NCI-H187 treated with DMSO at 0.1 percent for 48 hours (cell line): ENCODE results near the gene EYA2.

Experiments
- DNase-seq: peaks from one replicate; lab custom pipeline; 2025; lab: John Stamatoyannopoulos, UW

Gene EYA2

GRCh38 chr20:46979603-46980241 is 85.1 kb downstream of the EYA2 start:
- DNase-seq = no peak

DNA sequence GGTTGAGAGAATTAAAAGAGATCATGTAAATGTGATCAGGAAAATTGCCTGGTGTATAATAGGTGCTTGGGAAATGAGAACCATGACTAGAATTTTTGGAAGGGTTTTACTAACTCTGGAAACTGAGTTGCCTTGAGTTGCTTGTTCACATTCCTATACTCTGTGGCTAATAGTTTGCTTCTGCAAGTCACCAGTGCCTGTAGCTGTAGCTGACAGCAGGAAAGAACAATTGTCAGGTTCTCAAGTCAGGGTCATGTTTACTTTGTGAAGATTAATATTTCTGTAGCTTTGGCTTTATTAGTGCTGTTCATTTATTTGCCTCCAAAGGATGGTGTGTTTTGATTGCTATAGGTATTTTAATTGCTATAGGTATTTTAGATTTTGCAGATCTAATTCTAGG is 86.5 kb downstream of the EYA2 start:
- DNase-seq = no peak

DNA sequence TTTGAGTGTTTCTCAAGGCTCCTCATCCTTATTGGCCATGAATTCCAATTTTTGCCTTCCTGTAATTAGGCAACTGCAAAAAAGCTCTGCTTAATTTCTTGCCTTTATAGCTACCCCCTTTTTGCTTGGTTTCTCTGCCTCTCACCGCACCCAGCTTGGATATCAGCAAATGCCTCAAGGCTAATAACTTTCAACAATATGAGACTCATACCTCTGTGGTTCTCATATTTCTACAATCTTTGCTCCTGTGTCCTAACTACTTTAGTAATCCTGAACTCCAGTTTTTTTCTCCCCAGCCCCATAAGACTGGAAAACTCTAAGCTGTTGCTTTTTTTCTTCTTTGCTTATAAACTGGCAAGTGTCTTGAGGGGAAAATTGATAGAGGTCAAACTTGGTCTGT is 88.8 kb downstream of the EYA2 start:
- DNase-seq = no peak

DNA sequence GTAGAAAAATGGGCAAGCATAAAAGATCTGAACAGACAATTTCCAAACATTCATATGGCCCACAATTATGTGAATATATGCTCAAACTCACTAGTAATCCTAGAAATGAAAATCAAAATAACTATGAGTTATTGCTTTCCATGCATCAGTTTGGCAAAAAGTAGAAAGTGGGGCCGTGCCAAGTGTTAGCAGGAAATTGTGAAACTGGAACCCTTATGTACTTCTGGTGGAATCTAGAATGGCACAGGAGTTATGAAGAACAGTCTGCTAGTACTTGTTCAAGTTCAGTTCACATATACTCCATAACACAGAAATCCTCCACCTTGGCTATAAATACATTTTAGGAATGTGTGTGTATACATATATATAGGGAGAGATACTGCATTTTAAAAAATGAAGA is 89.8 kb downstream of the EYA2 start:
- no peak for DNase-seq

- no peak for DNase-seq
Observed at GRCh38 chr20:46985250-46985649, 90.6 kb downstream of the EYA2 start.

DNA sequence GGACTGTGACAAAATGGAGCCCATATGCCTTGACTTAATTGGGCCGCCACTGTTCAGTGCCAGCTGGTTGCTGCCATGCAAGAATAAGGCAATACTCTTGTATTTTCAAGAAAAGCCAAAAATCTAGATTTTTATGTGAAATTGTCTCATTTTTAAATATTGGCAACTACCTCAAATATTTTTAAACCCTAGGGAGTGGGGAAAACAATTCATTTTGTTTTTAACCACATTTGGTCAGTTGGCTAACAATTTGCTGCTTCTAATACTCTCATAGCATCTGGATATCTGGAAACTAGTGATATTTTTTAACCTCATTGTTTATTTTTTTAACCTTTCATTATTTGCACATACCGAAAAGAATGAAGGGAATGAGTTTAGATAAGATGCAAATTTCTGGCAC is 91.0 kb downstream of the EYA2 start:
- DNase-seq = no peak

GRCh38 chr20:46987001-46987400 is 92.4 kb downstream of the EYA2 start:
- DNase-seq = no peak

- DNase-seq = no peak
Observed at GRCh38 chr20:46990017-46990595, 95.5 kb downstream of the EYA2 start.

DNA sequence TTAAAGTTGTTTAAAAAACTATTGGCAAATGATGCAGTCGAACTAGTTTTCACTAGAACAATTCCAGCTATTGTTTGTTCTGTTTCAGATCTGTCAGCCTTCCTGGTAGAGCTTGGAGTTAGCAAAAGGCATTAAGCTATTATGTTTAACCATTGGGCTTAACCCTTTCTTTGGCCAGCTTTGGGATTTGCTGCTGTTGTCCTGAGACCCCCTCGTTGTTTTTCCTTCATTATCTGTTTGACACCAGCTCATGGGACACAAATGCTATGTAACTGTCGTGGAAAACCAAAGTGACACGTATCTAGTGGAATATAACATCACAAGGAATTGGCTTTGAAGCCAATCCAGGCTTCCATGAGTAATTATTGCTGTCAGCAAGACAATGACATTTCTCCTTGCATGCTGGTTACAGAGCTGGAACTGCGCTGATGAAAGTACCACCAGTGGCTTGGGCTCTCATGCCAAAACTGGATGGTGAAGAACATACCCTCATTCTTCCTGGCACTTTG is 96.0 kb downstream of the EYA2 start:
- DNase-seq = no peak

- DNase-seq = no peak
Observed at GRCh38 chr20:46991168-46991567, 96.5 kb downstream of the EYA2 start.

DNA sequence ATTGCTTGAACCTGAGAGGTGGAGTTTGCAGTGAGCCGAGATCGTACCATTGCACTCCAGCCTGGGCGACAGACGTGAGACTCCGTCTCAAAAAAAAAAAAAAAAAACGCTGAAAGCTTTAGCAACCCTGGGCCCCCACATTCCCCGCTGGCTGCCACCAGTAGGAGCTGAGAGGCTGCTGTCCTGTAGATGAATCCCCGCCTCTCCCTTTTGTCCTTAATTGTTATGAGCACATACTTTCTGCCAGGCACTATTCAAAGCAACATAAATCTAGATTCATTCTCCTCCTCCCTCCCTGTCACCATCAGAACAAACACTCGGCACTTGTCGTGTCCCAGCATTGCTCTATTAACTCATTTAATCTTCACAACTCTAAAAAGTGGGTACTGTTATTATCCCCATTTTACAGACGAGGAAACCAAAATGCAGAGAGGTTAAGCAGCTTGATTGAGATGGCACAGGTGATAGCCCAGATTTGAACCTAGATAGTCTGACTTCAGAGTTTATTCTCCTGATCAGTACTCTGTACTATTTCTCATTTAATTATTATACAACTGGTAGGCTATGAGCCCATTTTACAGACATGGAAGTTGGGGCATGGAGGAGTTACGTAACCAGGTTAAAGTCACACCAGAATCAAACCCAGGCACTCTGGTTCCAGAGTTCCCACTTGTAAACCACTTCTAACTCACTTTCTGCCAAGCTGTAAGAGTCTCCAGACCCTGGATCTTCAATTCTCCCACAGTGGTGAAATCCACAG is 97.4 kb downstream of the EYA2 start:
- DNase-seq = no peak

- no peak for DNase-seq
Observed at GRCh38 chr20:46992640-46993035, 98.0 kb downstream of the EYA2 start.

DNA sequence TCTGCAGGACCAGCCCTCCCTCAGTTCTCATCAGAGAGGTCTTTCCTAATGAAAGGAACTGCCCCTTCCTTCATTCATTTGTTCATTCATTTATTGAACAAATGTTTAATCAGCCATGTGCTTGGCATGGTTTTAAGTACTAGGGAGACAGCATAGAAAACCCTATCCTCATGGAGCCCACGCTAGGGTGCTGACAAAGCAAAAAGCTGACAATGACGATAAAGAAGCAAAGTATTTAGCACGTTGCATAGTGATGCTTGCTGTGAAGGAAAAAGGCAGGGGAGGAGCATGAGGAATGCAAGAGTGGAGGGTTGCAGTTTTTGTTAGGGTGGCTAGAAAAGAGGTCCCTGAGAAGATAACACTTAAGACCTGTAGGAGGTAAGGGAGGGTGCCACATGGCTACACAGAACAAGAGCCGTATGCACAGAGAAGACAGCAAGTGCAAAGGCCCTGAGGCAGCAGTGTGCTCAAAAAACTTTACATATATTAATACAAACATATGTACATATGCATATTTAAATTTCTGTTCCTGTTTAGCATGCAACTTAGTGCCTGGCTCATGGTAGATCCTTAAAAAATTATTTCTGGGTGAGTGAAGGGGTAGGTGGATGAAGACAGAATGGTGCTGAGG is 98.9 kb downstream of the EYA2 start:
- no peak for DNase-seq

GRCh38 chr20:46994341-46994740 is 99.7 kb downstream of the EYA2 start:
- DNase-seq = no peak

GRCh38 chr20:46995561-46996142 is 101.0 kb downstream of the EYA2 start:
- DNase-seq = no peak

DNA sequence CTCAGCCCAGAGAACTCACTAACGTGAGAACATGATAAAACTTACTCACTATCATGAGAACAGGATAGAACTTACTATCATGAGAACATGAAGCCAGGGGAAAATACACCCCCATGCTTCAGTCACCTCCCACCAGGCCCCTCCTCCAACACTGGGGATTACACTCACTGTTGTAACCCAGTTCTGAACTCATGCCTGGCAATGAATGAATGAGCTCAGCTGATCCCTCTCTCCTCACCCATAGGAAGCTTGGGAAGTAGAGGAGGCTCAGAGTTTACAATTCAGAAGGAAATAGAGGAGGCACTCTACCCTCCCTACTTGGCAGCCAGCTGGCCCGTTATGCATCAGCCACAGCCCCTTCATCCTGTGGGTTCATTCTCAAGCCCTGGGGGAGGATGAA is 102.5 kb downstream of the EYA2 start:
- DNase-seq = no peak

DNA sequence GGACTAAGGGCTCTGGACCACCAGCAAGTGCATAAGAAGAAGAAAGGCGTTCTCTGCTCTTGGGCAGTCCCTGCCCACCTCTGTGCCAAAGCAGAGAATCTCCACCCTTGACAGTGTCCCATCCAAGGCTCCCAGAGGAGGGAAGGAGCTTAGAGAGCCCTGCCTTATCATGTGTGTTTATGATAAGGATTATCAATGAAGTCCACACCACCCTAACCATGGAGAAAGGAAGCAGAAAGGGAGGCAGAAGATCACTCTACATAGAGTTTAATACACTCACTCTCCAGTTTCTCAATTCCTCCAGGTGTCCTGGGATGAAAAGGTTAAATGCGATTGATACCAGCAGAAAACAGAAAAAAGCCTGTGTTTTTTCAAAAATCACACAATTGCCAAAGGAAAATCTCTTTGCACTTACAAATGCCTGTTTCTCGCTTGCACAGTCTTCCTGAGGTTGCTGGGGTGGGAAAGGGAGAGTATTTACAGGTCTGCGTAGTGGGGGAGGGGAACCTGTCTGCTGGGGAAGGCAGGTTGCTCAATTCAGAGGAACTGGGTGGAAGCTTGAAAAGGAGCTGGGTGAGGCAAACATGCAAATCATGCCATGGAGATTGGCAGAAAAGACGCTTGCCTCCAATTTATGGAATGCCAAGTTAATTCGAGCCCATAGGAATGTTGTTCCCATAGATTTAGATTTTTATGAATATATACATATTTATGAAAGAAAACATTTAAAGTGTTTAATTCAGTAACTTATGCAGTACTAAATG is 104.0 kb downstream of the EYA2 start:
- no peak for DNase-seq

DNA sequence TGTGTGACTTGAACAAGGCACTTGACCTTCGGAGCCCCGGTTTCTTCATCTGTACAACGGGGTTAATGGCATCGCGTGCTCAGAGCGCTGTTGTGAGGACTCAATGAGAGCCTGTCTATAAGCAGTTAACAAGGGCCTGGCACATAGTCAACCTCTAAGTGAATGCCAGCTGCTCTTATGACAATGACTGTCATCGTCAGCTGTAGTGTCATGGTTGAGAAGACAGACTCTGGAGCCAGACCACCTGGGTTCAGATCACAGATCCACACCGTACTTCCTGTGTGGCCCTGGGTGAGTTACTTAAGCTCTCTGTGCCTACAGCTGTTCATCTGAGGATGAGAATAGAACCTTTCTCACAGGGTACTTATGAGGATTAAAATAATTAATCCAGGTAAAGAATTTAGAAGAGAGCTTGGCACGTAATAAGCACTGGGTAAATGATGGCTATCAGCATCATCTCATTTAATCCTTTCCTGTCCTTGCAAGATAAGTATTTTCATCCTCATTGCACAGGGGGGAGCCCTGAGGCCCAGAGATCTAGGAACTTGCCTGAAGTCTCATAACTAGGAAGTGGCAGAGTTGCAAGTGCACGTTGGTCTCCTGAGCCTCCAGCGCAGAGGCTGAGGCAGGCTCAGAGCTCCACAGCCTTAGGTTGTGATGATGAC is 105.3 kb downstream of the EYA2 start:
- no peak for DNase-seq

DNA sequence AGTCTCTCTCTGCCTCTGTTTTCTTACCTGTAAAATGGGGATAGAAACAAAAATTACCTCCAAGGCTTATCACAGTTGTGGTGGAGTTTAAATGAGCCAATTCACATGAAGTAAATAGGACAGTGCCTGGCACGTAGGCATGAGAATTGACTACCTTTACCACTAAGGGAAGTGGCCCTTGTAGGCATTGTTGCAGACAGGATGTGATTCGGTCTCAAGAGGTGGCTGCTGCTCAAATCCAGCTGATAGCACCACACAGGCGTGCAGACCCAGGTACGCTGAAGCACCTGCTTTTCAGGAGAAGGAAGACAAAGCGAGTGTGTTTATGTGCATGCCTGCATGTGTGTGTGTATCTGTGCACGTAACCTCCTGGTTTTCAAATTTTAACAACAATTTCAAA is 108.6 kb downstream of the EYA2 start:
- no peak for DNase-seq

DNA sequence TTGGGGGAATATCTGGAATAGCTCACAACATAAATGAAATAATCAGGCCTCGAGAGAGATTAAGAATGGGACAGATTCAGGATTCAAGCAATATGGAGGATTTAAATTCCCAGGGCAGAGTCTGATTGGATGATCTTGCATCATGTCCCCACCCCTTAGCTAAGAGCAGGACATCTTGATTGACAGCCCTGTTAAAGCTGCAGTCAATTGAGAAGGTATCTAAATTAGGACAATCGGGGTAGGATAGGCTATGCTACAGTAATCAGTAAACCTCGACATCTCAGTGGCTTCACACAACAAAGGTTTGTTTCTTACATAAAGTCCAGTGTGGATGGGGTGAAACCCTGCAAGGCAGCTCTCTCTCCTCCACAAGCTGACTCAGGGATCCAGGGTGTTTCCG is 109.5 kb downstream of the EYA2 start:
- no peak for DNase-seq
